MM.1S (cell line): ENCODE data around the gene THTPA.

Experiments
- EZH2 ChIP-seq: fragments of 300-600 bp; sonication (generic); optimal IDR thresholded peaks from 2 replicates; pipeline ENCODE3; 2017; ENCODE audit warnings: low read depth, mild to moderate bottlenecking, antibody characterized with exemption, low read length, mixed read lengths
- EZH2phosphoT487 ChIP-seq: fragments of 300-600 bp; sonication (generic); IDR thresholded peaks from 2 replicates; pipeline ENCODE4 v1.6.1; 2018; ENCODE audit warnings: antibody characterized with exemption, low read length
- TF ChIP-seq, protein P1 (sequence below): fragments of 300-600 bp; sonication (generic); IDR thresholded peaks from 2 replicates; pipeline ENCODE4 v1.5.1; 2016; ENCODE audit warnings: antibody characterized with exemption, low read length, mixed read lengths

DNA sequence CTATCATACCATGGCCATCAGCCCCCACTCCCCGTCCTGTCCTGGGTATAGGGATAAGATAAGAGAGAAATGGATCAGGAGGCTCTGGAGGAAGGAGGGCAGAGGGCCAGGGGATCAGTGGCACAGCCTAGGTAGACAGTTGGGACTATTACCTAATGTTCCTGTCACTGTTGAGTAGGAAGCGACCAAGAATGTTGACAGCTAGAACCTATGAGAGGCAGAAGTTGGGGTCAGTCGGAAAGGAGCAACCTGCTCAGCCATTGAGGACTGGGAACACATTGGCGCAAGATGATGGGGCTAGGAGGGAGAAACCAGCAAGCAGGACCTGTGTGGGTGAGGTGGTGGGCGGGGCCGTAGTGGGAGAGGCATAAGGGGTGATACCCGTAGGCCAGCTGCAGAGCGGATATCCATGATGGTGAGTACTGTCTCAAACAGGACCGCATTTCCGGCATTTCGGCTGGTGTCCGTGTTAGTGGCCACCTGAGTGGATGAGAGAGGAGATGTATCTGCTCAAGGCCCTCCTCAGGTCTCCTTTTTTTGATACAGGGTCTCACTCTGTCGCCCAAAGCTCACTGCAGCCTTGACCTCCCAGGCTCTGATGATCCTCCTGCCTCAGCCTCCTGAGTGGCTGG, 8.2 kb downstream of the THTPA start:
- TF ChIP-seq, protein P1, sequence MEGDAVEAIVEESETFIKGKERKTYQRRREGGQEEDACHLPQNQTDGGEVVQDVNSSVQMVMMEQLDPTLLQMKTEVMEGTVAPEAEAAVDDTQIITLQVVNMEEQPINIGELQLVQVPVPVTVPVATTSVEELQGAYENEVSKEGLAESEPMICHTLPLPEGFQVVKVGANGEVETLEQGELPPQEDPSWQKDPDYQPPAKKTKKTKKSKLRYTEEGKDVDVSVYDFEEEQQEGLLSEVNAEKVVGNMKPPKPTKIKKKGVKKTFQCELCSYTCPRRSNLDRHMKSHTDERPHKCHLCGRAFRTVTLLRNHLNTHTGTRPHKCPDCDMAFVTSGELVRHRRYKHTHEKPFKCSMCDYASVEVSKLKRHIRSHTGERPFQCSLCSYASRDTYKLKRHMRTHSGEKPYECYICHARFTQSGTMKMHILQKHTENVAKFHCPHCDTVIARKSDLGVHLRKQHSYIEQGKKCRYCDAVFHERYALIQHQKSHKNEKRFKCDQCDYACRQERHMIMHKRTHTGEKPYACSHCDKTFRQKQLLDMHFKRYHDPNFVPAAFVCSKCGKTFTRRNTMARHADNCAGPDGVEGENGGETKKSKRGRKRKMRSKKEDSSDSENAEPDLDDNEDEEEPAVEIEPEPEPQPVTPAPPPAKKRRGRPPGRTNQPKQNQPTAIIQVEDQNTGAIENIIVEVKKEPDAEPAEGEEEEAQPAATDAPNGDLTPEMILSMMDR, result no peak
- TF ChIP-seq EZH2phosphoT487, result no peak
- no peak for TF ChIP-seq EZH2
